GM23338 (cell line): Measurements from ENCODE around the gene SNRNP27.

ENCODE experiments used
- CREB1 ChIP-seq: fragments of 250-450 bp; sonication (Bioruptor Pico); IDR thresholded peaks from 2 replicates; pipeline ENCODE4 v1.5.0; 2020; ENCODE audit warnings: low read depth, mild to moderate bottlenecking, moderate library complexity
- EZH2 ChIP-seq: fragments of 200-600 bp; sonication (generic); IDR thresholded peaks from one replicate; pipeline ENCODE4 v1.8.0; 2017; ENCODE audit warnings: antibody characterized with exemption, mild to moderate bottlenecking, low read depth; ENCODE audit not compliant: unreplicated experiment
- EZH2phosphoT487 ChIP-seq: fragments of 200-600 bp; sonication (generic); IDR thresholded peaks from one replicate; pipeline ENCODE4 v1.8.1; 2018; ENCODE audit warnings: antibody characterized with exemption; ENCODE audit not compliant: unreplicated experiment
- JUNB ChIP-seq: IDR thresholded peaks from one replicate; pipeline ENCODE4 v1.6.1; 2016; ENCODE audit warnings: antibody characterized with exemption; ENCODE audit not compliant: unreplicated experiment
- NANOG ChIP-seq: IDR thresholded peaks from 2 replicates; pipeline ENCODE4 v1.6.1; 2016; ENCODE audit warnings: antibody characterized with exemption, borderline replicate concordance
- POLR2AphosphoS5 ChIP-seq: IDR thresholded peaks from 2 replicates; pipeline ENCODE4 v1.6.1; 2016; ENCODE audit warnings: antibody characterized with exemption, low read depth
- STAT1 ChIP-seq: IDR thresholded peaks from one replicate; pipeline ENCODE4 v1.6.1; 2016; ENCODE audit warnings: antibody characterized with exemption; ENCODE audit not compliant: unreplicated experiment
- ZNF114 ChIP-seq: fragments of 250-450 bp; sonication (Bioruptor Pico); IDR thresholded peaks from 2 replicates; pipeline ENCODE4 v1.5.0; 2020; ENCODE audit warnings: mild to moderate bottlenecking, moderate library complexity
- ZNF331 ChIP-seq: fragments of 250-450 bp; sonication (Bioruptor Pico); IDR thresholded peaks from 2 replicates; pipeline ENCODE4 v1.5.0; 2020; ENCODE audit warnings: low read depth, mild to moderate bottlenecking, moderate library complexity
- TF ChIP-seq, protein P1 (sequence below), 2 experiments: fragments of 200-600 bp in 1 of 2; sonication (generic) in 1 of 2; conservative IDR thresholded peaks; 2 replicates each; pipeline versions ENCODE4 v1.5.1 to v1.6.1; 2016 to 2017; ENCODE audit warnings: antibody characterized with exemption in 2 of 2, low read depth in 2 of 2, mild to moderate bottlenecking in 2 of 2, moderate library complexity in 1 of 2
- TF ChIP-seq, protein P2 (sequence below): IDR thresholded peaks from one replicate; pipeline ENCODE4 v1.6.1; 2018; ENCODE audit warnings: antibody characterized with exemption; ENCODE audit not compliant: unreplicated experiment
- TF ChIP-seq, protein P3 (sequence below): IDR thresholded peaks from 2 replicates; pipeline ENCODE4 v1.6.1; 2016; ENCODE audit warnings: antibody characterized with exemption
- TF ChIP-seq, protein P4 (sequence below): fragments of 250-450 bp; sonication (Bioruptor Pico); IDR thresholded peaks from 2 replicates; pipeline ENCODE4 v1.5.0; 2020; ENCODE audit warnings: mild to moderate bottlenecking, moderate library complexity

DNA sequence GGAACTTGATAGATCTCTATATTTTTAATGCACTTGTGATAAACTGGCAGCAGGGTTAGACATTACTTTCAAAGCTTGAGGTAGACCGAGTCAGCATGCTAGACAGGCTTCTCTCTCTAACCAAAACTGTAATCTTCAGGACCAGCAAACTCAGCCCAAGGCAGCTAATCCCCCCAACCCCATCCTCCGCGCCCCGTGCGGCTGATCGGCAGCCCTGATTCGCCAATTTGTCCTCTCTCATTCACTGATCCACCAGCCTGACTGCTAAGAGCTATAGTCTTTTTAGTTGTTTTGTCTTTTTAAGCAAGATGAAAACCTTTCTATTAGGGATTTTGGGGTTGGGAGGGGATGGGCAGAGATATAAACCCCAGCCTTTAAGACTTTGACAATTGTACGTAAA lies 46.9 kb downstream of the SNRNP27 start:
- no peak for TF ChIP-seq POLR2AphosphoS5
- TF ChIP-seq, protein P1, sequence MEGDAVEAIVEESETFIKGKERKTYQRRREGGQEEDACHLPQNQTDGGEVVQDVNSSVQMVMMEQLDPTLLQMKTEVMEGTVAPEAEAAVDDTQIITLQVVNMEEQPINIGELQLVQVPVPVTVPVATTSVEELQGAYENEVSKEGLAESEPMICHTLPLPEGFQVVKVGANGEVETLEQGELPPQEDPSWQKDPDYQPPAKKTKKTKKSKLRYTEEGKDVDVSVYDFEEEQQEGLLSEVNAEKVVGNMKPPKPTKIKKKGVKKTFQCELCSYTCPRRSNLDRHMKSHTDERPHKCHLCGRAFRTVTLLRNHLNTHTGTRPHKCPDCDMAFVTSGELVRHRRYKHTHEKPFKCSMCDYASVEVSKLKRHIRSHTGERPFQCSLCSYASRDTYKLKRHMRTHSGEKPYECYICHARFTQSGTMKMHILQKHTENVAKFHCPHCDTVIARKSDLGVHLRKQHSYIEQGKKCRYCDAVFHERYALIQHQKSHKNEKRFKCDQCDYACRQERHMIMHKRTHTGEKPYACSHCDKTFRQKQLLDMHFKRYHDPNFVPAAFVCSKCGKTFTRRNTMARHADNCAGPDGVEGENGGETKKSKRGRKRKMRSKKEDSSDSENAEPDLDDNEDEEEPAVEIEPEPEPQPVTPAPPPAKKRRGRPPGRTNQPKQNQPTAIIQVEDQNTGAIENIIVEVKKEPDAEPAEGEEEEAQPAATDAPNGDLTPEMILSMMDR (conservative IDR thresholded peaks at IDR 0.05; ENCODE audit: low read depth in 2 of 2), result no peak
- no peak for TF ChIP-seq EZH2
- TF ChIP-seq EZH2phosphoT487, result no peak
- TF ChIP-seq ZNF114 (CRISPR knock-in tag), result no peak
- TF ChIP-seq, protein P2, sequence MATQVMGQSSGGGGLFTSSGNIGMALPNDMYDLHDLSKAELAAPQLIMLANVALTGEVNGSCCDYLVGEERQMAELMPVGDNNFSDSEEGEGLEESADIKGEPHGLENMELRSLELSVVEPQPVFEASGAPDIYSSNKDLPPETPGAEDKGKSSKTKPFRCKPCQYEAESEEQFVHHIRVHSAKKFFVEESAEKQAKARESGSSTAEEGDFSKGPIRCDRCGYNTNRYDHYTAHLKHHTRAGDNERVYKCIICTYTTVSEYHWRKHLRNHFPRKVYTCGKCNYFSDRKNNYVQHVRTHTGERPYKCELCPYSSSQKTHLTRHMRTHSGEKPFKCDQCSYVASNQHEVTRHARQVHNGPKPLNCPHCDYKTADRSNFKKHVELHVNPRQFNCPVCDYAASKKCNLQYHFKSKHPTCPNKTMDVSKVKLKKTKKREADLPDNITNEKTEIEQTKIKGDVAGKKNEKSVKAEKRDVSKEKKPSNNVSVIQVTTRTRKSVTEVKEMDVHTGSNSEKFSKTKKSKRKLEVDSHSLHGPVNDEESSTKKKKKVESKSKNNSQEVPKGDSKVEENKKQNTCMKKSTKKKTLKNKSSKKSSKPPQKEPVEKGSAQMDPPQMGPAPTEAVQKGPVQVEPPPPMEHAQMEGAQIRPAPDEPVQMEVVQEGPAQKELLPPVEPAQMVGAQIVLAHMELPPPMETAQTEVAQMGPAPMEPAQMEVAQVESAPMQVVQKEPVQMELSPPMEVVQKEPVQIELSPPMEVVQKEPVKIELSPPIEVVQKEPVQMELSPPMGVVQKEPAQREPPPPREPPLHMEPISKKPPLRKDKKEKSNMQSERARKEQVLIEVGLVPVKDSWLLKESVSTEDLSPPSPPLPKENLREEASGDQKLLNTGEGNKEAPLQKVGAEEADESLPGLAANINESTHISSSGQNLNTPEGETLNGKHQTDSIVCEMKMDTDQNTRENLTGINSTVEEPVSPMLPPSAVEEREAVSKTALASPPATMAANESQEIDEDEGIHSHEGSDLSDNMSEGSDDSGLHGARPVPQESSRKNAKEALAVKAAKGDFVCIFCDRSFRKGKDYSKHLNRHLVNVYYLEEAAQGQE, result no peak
- TF ChIP-seq JUNB, result no peak
- TF ChIP-seq, protein P3, sequence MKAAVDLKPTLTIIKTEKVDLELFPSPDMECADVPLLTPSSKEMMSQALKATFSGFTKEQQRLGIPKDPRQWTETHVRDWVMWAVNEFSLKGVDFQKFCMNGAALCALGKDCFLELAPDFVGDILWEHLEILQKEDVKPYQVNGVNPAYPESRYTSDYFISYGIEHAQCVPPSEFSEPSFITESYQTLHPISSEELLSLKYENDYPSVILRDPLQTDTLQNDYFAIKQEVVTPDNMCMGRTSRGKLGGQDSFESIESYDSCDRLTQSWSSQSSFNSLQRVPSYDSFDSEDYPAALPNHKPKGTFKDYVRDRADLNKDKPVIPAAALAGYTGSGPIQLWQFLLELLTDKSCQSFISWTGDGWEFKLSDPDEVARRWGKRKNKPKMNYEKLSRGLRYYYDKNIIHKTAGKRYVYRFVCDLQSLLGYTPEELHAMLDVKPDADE, result no peak
- TF ChIP-seq, protein P4, sequence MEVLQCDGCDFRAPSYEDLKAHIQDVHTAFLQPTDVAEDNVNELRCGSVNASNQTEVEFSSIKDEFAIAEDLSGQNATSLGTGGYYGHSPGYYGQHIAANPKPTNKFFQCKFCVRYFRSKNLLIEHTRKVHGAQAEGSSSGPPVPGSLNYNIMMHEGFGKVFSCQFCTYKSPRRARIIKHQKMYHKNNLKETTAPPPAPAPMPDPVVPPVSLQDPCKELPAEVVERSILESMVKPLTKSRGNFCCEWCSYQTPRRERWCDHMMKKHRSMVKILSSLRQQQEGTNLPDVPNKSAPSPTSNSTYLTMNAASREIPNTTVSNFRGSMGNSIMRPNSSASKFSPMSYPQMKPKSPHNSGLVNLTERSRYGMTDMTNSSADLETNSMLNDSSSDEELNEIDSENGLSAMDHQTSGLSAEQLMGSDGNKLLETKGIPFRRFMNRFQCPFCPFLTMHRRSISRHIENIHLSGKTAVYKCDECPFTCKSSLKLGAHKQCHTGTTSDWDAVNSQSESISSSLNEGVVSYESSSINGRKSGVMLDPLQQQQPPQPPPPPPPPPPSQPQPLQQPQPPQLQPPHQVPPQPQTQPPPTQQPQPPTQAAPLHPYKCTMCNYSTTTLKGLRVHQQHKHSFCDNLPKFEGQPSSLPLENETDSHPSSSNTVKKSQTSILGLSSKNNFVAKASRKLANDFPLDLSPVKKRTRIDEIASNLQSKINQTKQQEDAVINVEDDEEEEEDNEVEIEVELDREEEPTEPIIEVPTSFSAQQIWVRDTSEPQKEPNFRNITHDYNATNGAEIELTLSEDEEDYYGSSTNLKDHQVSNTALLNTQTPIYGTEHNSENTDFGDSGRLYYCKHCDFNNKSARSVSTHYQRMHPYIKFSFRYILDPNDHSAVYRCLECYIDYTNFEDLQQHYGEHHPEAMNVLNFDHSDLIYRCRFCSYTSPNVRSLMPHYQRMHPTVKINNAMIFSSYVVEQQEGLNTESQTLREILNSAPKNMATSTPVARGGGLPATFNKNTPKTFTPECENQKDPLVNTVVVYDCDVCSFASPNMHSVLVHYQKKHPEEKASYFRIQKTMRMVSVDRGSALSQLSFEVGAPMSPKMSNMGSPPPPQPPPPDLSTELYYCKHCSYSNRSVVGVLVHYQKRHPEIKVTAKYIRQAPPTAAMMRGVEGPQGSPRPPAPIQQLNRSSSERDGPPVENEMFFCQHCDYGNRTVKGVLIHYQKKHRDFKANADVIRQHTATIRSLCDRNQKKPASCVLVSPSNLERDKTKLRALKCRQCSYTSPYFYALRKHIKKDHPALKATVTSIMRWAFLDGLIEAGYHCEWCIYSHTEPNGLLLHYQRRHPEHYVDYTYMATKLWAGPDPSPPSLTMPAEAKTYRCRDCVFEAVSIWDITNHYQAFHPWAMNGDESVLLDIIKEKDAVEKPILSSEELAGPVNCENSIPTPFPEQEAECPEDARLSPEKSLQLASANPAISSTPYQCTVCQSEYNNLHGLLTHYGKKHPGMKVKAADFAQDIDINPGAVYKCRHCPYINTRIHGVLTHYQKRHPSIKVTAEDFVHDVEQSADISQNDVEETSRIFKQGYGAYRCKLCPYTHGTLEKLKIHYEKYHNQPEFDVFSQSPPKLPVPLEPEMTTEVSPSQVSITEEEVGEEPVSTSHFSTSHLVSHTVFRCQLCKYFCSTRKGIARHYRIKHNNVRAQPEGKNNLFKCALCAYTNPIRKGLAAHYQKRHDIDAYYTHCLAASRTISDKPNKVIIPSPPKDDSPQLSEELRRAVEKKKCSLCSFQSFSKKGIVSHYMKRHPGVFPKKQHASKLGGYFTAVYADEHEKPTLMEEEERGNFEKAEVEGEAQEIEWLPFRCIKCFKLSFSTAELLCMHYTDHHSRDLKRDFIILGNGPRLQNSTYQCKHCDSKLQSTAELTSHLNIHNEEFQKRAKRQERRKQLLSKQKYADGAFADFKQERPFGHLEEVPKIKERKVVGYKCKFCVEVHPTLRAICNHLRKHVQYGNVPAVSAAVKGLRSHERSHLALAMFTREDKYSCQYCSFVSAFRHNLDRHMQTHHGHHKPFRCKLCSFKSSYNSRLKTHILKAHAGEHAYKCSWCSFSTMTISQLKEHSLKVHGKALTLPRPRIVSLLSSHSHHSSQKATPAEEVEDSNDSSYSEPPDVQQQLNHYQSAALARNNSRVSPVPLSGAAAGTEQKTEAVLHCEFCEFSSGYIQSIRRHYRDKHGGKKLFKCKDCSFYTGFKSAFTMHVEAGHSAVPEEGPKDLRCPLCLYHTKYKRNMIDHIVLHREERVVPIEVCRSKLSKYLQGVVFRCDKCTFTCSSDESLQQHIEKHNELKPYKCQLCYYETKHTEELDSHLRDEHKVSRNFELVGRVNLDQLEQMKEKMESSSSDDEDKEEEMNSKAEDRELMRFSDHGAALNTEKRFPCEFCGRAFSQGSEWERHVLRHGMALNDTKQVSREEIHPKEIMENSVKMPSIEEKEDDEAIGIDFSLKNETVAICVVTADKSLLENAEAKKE, result no peak
- TF ChIP-seq CREB1 (CRISPR knock-in tag), result no peak
- TF ChIP-seq STAT1, result no peak
- TF ChIP-seq ZNF331 (CRISPR knock-in tag), result no peak
- no peak for TF ChIP-seq NANOG
